ENCODE results near the gene HSDL1. TPM values are rescaled to one million over a fixed set of nuclear protein-coding genes. Genes with fewer than 3 reads are reported as not detected.

Gene HSDL1
- total RNA-seq, 4 donors from 2014 or later, result 10.5 to 46.4 (median 22.3) TPM

GRCh38 chr16:84178892-84179611 is 34.1 kb upstream of the HSDL1 start:
- intact Hi-C loops (cut with DNase I; ENCODE audit: low total_unique reads), result no loop called here
- DNase-seq, result no peak
- H3K36me3 ChIP-seq, result no peaks in the 10 kb centered on the region

GRCh38 chr16:84178146-84178765 is 33.3 kb upstream of the HSDL1 start:
- intact Hi-C loops (cut with DNase I; ENCODE audit: low total_unique reads), result no loop called here
- TF ChIP-seq CTCF (IDR thresholded peaks at IDR 0.05), result no peak
- no peak for TF ChIP-seq POLR2A (IDR thresholded peaks at IDR 0.05)
- Histone ChIP-seq H3K27me3 (no peaks in the 10 kb centered on the region), H3K27ac (peak overlapping the region; percentile 78 to 89), H3K36me3 (no peaks in the 10 kb centered on the region), H3K4me1 (peaks cover 0 to 15% of the 10 kb centered on the region in 2 donors), H3K4me3 (no peak overlapping the region), H3K9me3 (no peaks in the 10 kb centered on the region)
- peak in 1 of 2 donors; percentile 36 for DNase-seq

More at GRCh38 chr16:84178892-84179611, 34.1 kb upstream of the HSDL1 start:
- Histone ChIP-seq H3K4me1 (peaks cover 0 to 15% of the 10 kb centered on the region in 2 donors), H3K4me3 (no peak overlapping the region), H3K27me3 (no peaks in the 10 kb centered on the region), H3K27ac (peak overlapping the region; percentile 78 to 89), H3K9me3 (no peaks in the 10 kb centered on the region)
- TF ChIP-seq POLR2A (IDR thresholded peaks at IDR 0.05) (no peak), CTCF (IDR thresholded peaks at IDR 0.05) (no peak)

- Histone ChIP-seq H3K9me3 (no peaks in the 10 kb centered on the region), H3K27ac (peak overlapping the region; percentile 78 to 89), H3K4me1 (peaks cover 0 to 15% of the 10 kb centered on the region in 2 donors), H3K27me3 (no peaks in the 10 kb centered on the region), H3K36me3 (no peaks in the 10 kb centered on the region), H3K4me3 (no peak overlapping the region)
- peak in 1 of 2 donors; percentile 21 for DNase-seq
- intact Hi-C loops (cut with DNase I; ENCODE audit: low total_unique reads), result no loop called here
- TF ChIP-seq POLR2A (IDR thresholded peaks at IDR 0.05), result no peak
- TF ChIP-seq CTCF (IDR thresholded peaks at IDR 0.05), result no peak
Measured at GRCh38 chr16:84177741-84178073, 32.7 kb upstream of the HSDL1 start.

- peak overlapping the region; percentile 78 to 89 for H3K27ac ChIP-seq
- no peaks in the 10 kb centered on the region for H3K27me3 ChIP-seq
- no peaks in the 10 kb centered on the region for H3K9me3 ChIP-seq
- no peaks in the 10 kb centered on the region for H3K36me3 ChIP-seq
- no peak for TF ChIP-seq CTCF (IDR thresholded peaks at IDR 0.05)
- TF ChIP-seq POLR2A (IDR thresholded peaks at IDR 0.05), result no peak
- DNase-seq, result no peak
- H3K4me1 ChIP-seq, result peaks cover 0 to 15% of the 10 kb centered on the region in 2 donors
- intact Hi-C loops (cut with DNase I; ENCODE audit: low total_unique reads), result no loop called here
- no peak overlapping the region for H3K4me3 ChIP-seq
Measured at GRCh38 chr16:84176192-84177053, 31.4 kb upstream of the HSDL1 start.
